ENCODE data around the gene GRIK4.

GRCh38 chr11:120642196-120642894 is 130.8 kb downstream of the GRIK4 start:
- TF ChIP-seq, protein P1, sequence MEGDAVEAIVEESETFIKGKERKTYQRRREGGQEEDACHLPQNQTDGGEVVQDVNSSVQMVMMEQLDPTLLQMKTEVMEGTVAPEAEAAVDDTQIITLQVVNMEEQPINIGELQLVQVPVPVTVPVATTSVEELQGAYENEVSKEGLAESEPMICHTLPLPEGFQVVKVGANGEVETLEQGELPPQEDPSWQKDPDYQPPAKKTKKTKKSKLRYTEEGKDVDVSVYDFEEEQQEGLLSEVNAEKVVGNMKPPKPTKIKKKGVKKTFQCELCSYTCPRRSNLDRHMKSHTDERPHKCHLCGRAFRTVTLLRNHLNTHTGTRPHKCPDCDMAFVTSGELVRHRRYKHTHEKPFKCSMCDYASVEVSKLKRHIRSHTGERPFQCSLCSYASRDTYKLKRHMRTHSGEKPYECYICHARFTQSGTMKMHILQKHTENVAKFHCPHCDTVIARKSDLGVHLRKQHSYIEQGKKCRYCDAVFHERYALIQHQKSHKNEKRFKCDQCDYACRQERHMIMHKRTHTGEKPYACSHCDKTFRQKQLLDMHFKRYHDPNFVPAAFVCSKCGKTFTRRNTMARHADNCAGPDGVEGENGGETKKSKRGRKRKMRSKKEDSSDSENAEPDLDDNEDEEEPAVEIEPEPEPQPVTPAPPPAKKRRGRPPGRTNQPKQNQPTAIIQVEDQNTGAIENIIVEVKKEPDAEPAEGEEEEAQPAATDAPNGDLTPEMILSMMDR (IDR thresholded peaks at IDR 0.05): no peak
- TF ChIP-seq POLR2A (IDR thresholded peaks at IDR 0.05): no peak
